ENCODE data around the gene GJD4.

- TF ChIP-seq POLR2A (IDR thresholded peaks at IDR 0.05) = no peak
- no peak for TF ChIP-seq CTCF (IDR thresholded peaks at IDR 0.05 in 8 of 11, conservative IDR thresholded peaks at IDR 0.05 in 3 of 11)
Measured at GRCh38 chr10:35579116-35579515, 26.0 kb upstream of the GJD4 start.
